PC-3 (cell line): ENCODE data around the gene FBXO24. TPM values are rescaled to one million over a fixed set of nuclear protein-coding genes. Genes with fewer than 3 reads are reported as not detected.

Source experiments
- ATAC-seq: fragments of 200-7000 bp; cut with Tn5 transposase; 2 replicates; pipeline ENCODE4 v1.9.1; 2020; ENCODE audit warnings: mild to moderate bottlenecking, moderate library complexity
- BruUV-seq: library from RNA; stranded (reverse); fragments of 400-500 nt; replicated peaks from 2 replicates; lab custom pipeline; 2021; lab: Mats Ljungman, UMichigan
- CTCF ChIA-PET: fragments of 300-600 bp; sonication (Branson Sonifier 250); formaldehyde crosslinking; loops from one replicate; lab custom pipeline; 2022; ENCODE audit warnings: antibody characterized with exemption; lab: Charles Lee
- POLR2A ChIA-PET: fragments of 300-600 bp; sonication (Branson Sonifier 250); formaldehyde crosslinking; loops from one replicate; lab custom pipeline; 2022; ENCODE audit warnings: antibody characterized with exemption; ENCODE audit not compliant: unreplicated experiment; lab: Charles Lee
- DNase-seq: peaks from one replicate; pipeline ENCODE4 v3.0.0-alpha.2; 2015
- H2AFZ ChIP-seq: fragments of 300-600 bp; sonication (generic); 2 replicates; pipeline ENCODE4 v1.6.0; 2016; ENCODE audit warnings: antibody characterized with exemption, low read length
- H3F3A ChIP-seq: fragments of 300-600 bp; sonication (generic); one replicate; pipeline ENCODE4 v1.6.0; 2017; ENCODE audit warnings: antibody characterized with exemption, low read length, control low read depth, mild to moderate bottlenecking; ENCODE audit not compliant: unreplicated experiment
- H3K27ac ChIP-seq: fragments of 300-600 bp; sonication (generic); 2 replicates; pipeline ENCODE4 v1.5.1; 2016; ENCODE audit warnings: mild to moderate bottlenecking, low read length
- H3K27me3 ChIP-seq: fragments of 300-600 bp; sonication (generic); 2 replicates; pipeline ENCODE4 v1.6.1; 2016; ENCODE audit warnings: low read length, mixed read lengths
- H3K36me3 ChIP-seq: fragments of 300-600 bp; sonication (generic); 2 replicates; pipeline ENCODE4 v1.6.1; 2016; ENCODE audit warnings: low read depth, mixed run types, low read length, mixed read lengths
- H3K4me1 ChIP-seq: fragments of 300-600 bp; sonication (generic); 2 replicates; pipeline ENCODE4 v1.5.1; 2016; ENCODE audit warnings: low read length; ENCODE audit not compliant: insufficient read depth
- H3K4me2 ChIP-seq: fragments of 300-600 bp; sonication (generic); 2 replicates; pipeline ENCODE4 v1.6.0; 2016; ENCODE audit warnings: low read length
- H3K4me3 ChIP-seq: fragments of 300-600 bp; sonication (generic); 2 replicates; pipeline ENCODE4 v1.5.1; 2016; ENCODE audit warnings: mild to moderate bottlenecking, low read length, mixed read lengths
- H3K79me2 ChIP-seq: fragments of 300-600 bp; sonication (generic); 2 replicates; pipeline ENCODE4 v1.6.1; 2017; ENCODE audit warnings: low read length, mixed read lengths
- H3K9ac ChIP-seq: fragments of 300-600 bp; sonication (generic); 2 replicates; pipeline ENCODE4 v1.6.0; 2016; ENCODE audit warnings: mild to moderate bottlenecking, low read length
- H3K9me2 ChIP-seq: fragments of 300-600 bp; sonication (generic); replicated peaks from 2 replicates; pipeline ENCODE4 v1.6.1; 2016; ENCODE audit warnings: mixed run types, low read length, mixed read lengths
- H3K9me3 ChIP-seq: fragments of 300-600 bp; sonication (generic); 2 replicates; pipeline ENCODE4 v1.6.1; 2016; ENCODE audit warnings: low read length, mixed read lengths
- H4K20me1 ChIP-seq: fragments of 300-600 bp; sonication (generic); 2 replicates; pipeline ENCODE4 v1.6.1; 2016; ENCODE audit warnings: low read length, mixed read lengths
- CTCF ChIP-seq: fragments of 300-600 bp; sonication (generic); conservative IDR thresholded peaks from 2 replicates; pipeline ENCODE4 v1.5.1; 2017; ENCODE audit warnings: antibody characterized with exemption, low read depth, mild to moderate bottlenecking, low read length
- EZH2 ChIP-seq: fragments of 300-600 bp; sonication (generic); IDR thresholded peaks from one replicate; pipeline ENCODE4 v1.6.1; 2017; ENCODE audit warnings: antibody characterized with exemption, mild to moderate bottlenecking, low read length; ENCODE audit not compliant: unreplicated experiment
- EZH2phosphoT487 ChIP-seq: fragments of 300-600 bp; sonication (generic); IDR thresholded peaks from 2 replicates; pipeline ENCODE4 v1.6.1; 2018; ENCODE audit warnings: mild to moderate bottlenecking, antibody characterized with exemption, low read length, borderline replicate concordance
- intact Hi-C: fragments of 100-400 bp; cut with micrococcal nuclease; formaldehyde crosslinking; loops from 2 replicates; pipeline ENCODE4 v1.9.0; 2023
- total RNA-seq: library from RNA; depleted of rRNA; stranded (reverse); fragments of >200 nt; gene quantifications from 2 replicates; pipeline ENCODE4 v1.2.3, GENCODE V29; 2014

FBXO24 gene
- total RNA-seq, 1 experiment from 2014 or later: 0.40 TPM

GRCh38 chr7:100598425-100598824 is 12.3 kb downstream of the FBXO24 start:
- no TSS peak for BruUV-seq

GRCh38 chr7:100599911-100600729 is 14.0 kb downstream of the FBXO24 start:
- Histone ChIP-seq H4K20me1 (no peaks in the 10 kb centered on the region), H3K4me2 (no peak overlapping the region), H3F3A (no peaks in the 10 kb centered on the region), H3K4me1 (peaks cover 6% of the 10 kb centered on the region; the same call in 1 of the 2 replicates), H3K27ac (no peak overlapping the region), H2AFZ (no peak overlapping the region), H3K27me3 (no peaks in the 10 kb centered on the region), H3K9me2 (no peaks in the 10 kb centered on the region), H3K9ac (no peak overlapping the region), H3K9me3 (no peaks in the 10 kb centered on the region), H3K79me2 (no peaks in the 10 kb centered on the region), H3K36me3 (no peaks in the 10 kb centered on the region), H3K4me3 (no peak overlapping the region)
- TF ChIP-seq EZH2phosphoT487 (no peak), CTCF (0 out of 2 replicates have a peak, but pooled peaks have one; percentile 11)
- POLR2A ChIA-PET: no interaction called here
- ATAC-seq (no peak), DNase-seq (no peak)
- intact Hi-C loops: no loop called here
- CTCF ChIA-PET: no interaction called here
- no TSS peak for BruUV-seq

More at GRCh38 chr7:100598425-100598824, 12.3 kb downstream of the FBXO24 start:
- Histone ChIP-seq H3K9me3 (no peaks in the 10 kb centered on the region), H3K27me3 (no peaks in the 10 kb centered on the region), H4K20me1 (no peaks in the 10 kb centered on the region), H3K9ac (no peak overlapping the region), H3K4me2 (no peak overlapping the region), H3K4me3 (no peak overlapping the region), H3K9me2 (no peaks in the 10 kb centered on the region), H3K4me1 (no peaks in the 10 kb centered on the region), H3K27ac (no peak overlapping the region), H2AFZ (no peak overlapping the region), H3K36me3 (no peaks in the 10 kb centered on the region), H3K79me2 (no peaks in the 10 kb centered on the region), H3F3A (no peaks in the 10 kb centered on the region)
- no peak for DNase-seq
- intact Hi-C loops: no loop called here
- ChIA-PET CTCF (no interaction called here), POLR2A (no interaction called here)
- TF ChIP-seq EZH2 (no peak), EZH2phosphoT487 (no peak), CTCF (no peak)
- ATAC-seq: no peak

- no peak for DNase-seq
- H3K4me3 ChIP-seq: no peak overlapping the region
- H3K27ac ChIP-seq: no peak overlapping the region
- no peaks in the 10 kb centered on the region for H3K9me3 ChIP-seq
- POLR2A ChIA-PET: no interaction called here
- peaks cover 12% of the 10 kb centered on the region for H3K4me1 ChIP-seq
- H3K9me2 ChIP-seq: no peaks in the 10 kb centered on the region
- no peaks in the 10 kb centered on the region for H3K36me3 ChIP-seq
- CTCF ChIA-PET: no interaction called here
- no peaks in the 10 kb centered on the region for H3F3A ChIP-seq
- intact Hi-C loops: no loop called here
- H3K27me3 ChIP-seq: no peaks in the 10 kb centered on the region
- no TSS peak for BruUV-seq
- ATAC-seq: no peak
- H3K9ac ChIP-seq: no peak overlapping the region
- H4K20me1 ChIP-seq: no peaks in the 10 kb centered on the region
- H3K79me2 ChIP-seq: no peaks in the 10 kb centered on the region
- H3K4me2 ChIP-seq: no peak overlapping the region
- TF ChIP-seq EZH2phosphoT487: no peak
- TF ChIP-seq EZH2: no peak
- no peak for TF ChIP-seq CTCF
- no peak overlapping the region for H2AFZ ChIP-seq
These were observed 14.6 kb downstream of the FBXO24 start for GRCh38 chr7:100600730-100601038.
